ENCODE data around the gene CCNE1. TPM values are rescaled to one million over a fixed set of nuclear protein-coding genes. Genes with fewer than 3 reads are reported as not detected.

Gene CCNE1
- total RNA-seq, 4 donors from 2014 or later = 2.9 to 7.3 (median 4.5) TPM

GRCh38 chr19:29833614-29834261, 21.9 kb downstream of the CCNE1 start:
- in situ Hi-C loops (cut with MboI; ENCODE audit: low sequenced_read_pairs in 4 of 4) = no loop called here
- H3K4me3 ChIP-seq = no peak overlapping the region
- peaks cover 0 to 3% (median 0%) of the 10 kb centered on the region in 3 donors for H3K27me3 ChIP-seq
- TF ChIP-seq CTCF (IDR thresholded peaks at IDR 0.05 in 4 of 5, conservative IDR thresholded peaks at IDR 0.05 in 1 of 5) (no peak), POLR2A (IDR thresholded peaks at IDR 0.05) (no peak)
- intact Hi-C loops (cut with DNase I; ENCODE audit: low total_unique reads) = no loop called here
- no peak overlapping the region for H3K27ac ChIP-seq
- no peaks in the 10 kb centered on the region for H3K9me3 ChIP-seq
- no peaks in the 10 kb centered on the region for H3K36me3 ChIP-seq
- DNase-seq (no peak), ATAC-seq (no peak)
- H3K4me1 ChIP-seq = no peaks in the 10 kb centered on the region

GRCh38 chr19:29834991-29835846, 23.4 kb downstream of the CCNE1 start:
- no peaks in the 10 kb centered on the region for H3K36me3 ChIP-seq
- H3K9me3 ChIP-seq = no peaks in the 10 kb centered on the region
- DNase-seq (no peak), ATAC-seq (no peak)
- in situ Hi-C loops (cut with MboI; ENCODE audit: low sequenced_read_pairs in 4 of 4) (no loop called here), intact Hi-C loops (cut with DNase I; ENCODE audit: low total_unique reads) (no loop called here)
- peaks cover 3 to 6% (median 4%) of the 10 kb centered on the region in 3 donors for H3K27me3 ChIP-seq
- no peak overlapping the region for H3K27ac ChIP-seq
- no peak for TF ChIP-seq POLR2A (IDR thresholded peaks at IDR 0.05)
- TF ChIP-seq CTCF (IDR thresholded peaks at IDR 0.05 in 4 of 5, conservative IDR thresholded peaks at IDR 0.05 in 1 of 5) = no peak
- H3K4me3 ChIP-seq = no peak overlapping the region
- no peaks in the 10 kb centered on the region for H3K4me1 ChIP-seq

- H3K4me1 ChIP-seq = no peaks in the 10 kb centered on the region
- in situ Hi-C loops (cut with MboI; ENCODE audit: low sequenced_read_pairs in 4 of 4) (no loop called here), intact Hi-C loops (cut with DNase I; ENCODE audit: low total_unique reads) (no loop called here)
- no peak overlapping the region for H3K27ac ChIP-seq
- ATAC-seq = no peak
- peaks cover 3 to 12% (median 10%) of the 10 kb centered on the region in 3 donors for H3K27me3 ChIP-seq
- H3K36me3 ChIP-seq = no peaks in the 10 kb centered on the region
- H3K9me3 ChIP-seq = no peaks in the 10 kb centered on the region
- no peak for DNase-seq
- no peak overlapping the region for H3K4me3 ChIP-seq
- TF ChIP-seq POLR2A (IDR thresholded peaks at IDR 0.05) = no peak
- TF ChIP-seq CTCF (IDR thresholded peaks at IDR 0.05 in 4 of 5, conservative IDR thresholded peaks at IDR 0.05 in 1 of 5) = no peak
Measured at GRCh38 chr19:29836409-29836825, 24.6 kb downstream of the CCNE1 start.

GRCh38 chr19:29837448-29837981, 25.7 kb downstream of the CCNE1 start:
- Histone ChIP-seq H3K36me3 (no peaks in the 10 kb centered on the region), H3K27me3 (peaks cover 3 to 10% (median 9%) of the 10 kb centered on the region in 3 donors), H3K4me3 (no peak overlapping the region), H3K9me3 (no peaks in the 10 kb centered on the region), H3K4me1 (no peaks in the 10 kb centered on the region), H3K27ac (no peak overlapping the region)
- DNase-seq (no peak), ATAC-seq (no peak)
- intact Hi-C loops (cut with DNase I; ENCODE audit: low total_unique reads) (no loop called here), in situ Hi-C loops (cut with MboI; ENCODE audit: low sequenced_read_pairs in 4 of 4) (no loop called here)
- no peak for TF ChIP-seq POLR2A (IDR thresholded peaks at IDR 0.05)
- no peak for TF ChIP-seq CTCF (IDR thresholded peaks at IDR 0.05 in 4 of 5, conservative IDR thresholded peaks at IDR 0.05 in 1 of 5)
